Tibial nerve (tissue), 4 donors: ENCODE results near the gene LPIN2. TPM values are rescaled to one million over a fixed set of nuclear protein-coding genes. Genes with fewer than 3 reads are reported as not detected.
A peak's percentile ranks its signal among the peaks of the same experiment; 100 is the strongest.

ENCODE experiments used
- DNase-seq, 2 donors: peaks; one replicate each; pipeline ENCODE4 v3.0.0-alpha.2; 2019; ENCODE audit warnings: low spot score in 2 of 2
- H3K27ac ChIP-seq, 4 donors: fragments of 200-600 bp; sonication (generic) in 3 of 4; one replicate each; pipeline ENCODE4 v1.5.1; 2017 to 2019; ENCODE audit warnings: mild to moderate bottlenecking in 1 of 4
- H3K27me3 ChIP-seq, 2 donors: fragments of 200-600 bp; sonication (generic) in 1 of 2; one replicate each; pipeline versions ENCODE4 v1.5.1 to v1.6.0; 2017 to 2019
- H3K36me3 ChIP-seq, 3 donors: fragments of 200-600 bp; sonication (generic); one replicate each; pipeline ENCODE4 v1.5.1; 2018 to 2019
- H3K4me1 ChIP-seq, 4 donors: fragments of 200-600 bp; sonication (generic) in 3 of 4; one replicate each; pipeline ENCODE4 v1.5.1; 2017 to 2019
- H3K4me3 ChIP-seq, 4 donors: fragments of 200-600 bp; sonication (generic) in 3 of 4; one replicate each; pipeline ENCODE4 v1.5.1; 2017 to 2019; ENCODE audit warnings: mild to moderate bottlenecking in 1 of 4, moderate library complexity in 1 of 4
- H3K9me3 ChIP-seq, 4 donors: fragments of 200-600 bp; sonication (generic) in 3 of 4; one replicate each; pipeline ENCODE4 v1.5.1; 2017 to 2019
- EP300 ChIP-seq, 2 donors: sonication (generic); formaldehyde crosslinking; IDR thresholded peaks; one replicate each; pipeline ENCODE4 v1.6.1; 2017; ENCODE audit warnings: antibody characterized with exemption in 2 of 2, mild to moderate bottlenecking in 1 of 2
- POLR2A ChIP-seq, 2 donors: fragments of 450-650 bp; IDR thresholded peaks; one replicate each; pipeline ENCODE4 v1.6.1; 2017; ENCODE audit warnings: antibody characterized with exemption in 2 of 2, mild to moderate bottlenecking in 2 of 2, moderate library complexity in 2 of 2
- WGBS, 2 donors: methylation state at CpG; one replicate each; pipeline ENCODE4 v1.1.5; 2018; 5-methylcytosine and 5-hydroxymethylcytosine counted together
- total RNA-seq, 4 donors: library from RNA; depleted of rRNA; stranded (reverse); fragments of >200 nt; gene quantifications; one replicate each; pipeline ENCODE4 v1.1.0, GENCODE V29; 2016
- TF ChIP-seq, protein P1 (sequence below), 5 experiments: fragments of 200-600 bp in 3 of 5; fragments of 450-650 bp in 2 of 5; sonication (generic) in 3 of 5; IDR thresholded peaks; one replicate each; pipeline ENCODE4 v1.5.1; 2016 to 2019; ENCODE audit warnings: antibody characterized with exemption in 5 of 5, mild to moderate bottlenecking in 3 of 5, moderate library complexity in 2 of 5

Gene LPIN2
- total RNA-seq, 4 donors from 2014 or later, result 22.7 to 29.3 (median 25.8) TPM

GRCh38 chr18:3014503-3015203, 1.7 kb upstream of the LPIN2 start:
- Histone ChIP-seq H3K4me3 (no peak overlapping the region), H3K4me1 (peaks cover 0 to 60% (median 32%) of the 10 kb centered on the region in 4 donors), H3K27me3 (no peaks in the 10 kb centered on the region), H3K27ac (peak overlapping the region; percentile 58 to 97 (median 82)), H3K36me3 (peaks cover 0 to 4% (median 0%) of the 10 kb centered on the region in 3 donors), H3K9me3 (no peaks in the 10 kb centered on the region)
- 37 to 38% methylated on average over 7 of the region's 7 CpGs for WGBS, 2 donors
- DNase-seq, result no peak
- TF ChIP-seq POLR2A (IDR thresholded peaks at IDR 0.05) (no peak), EP300 (IDR thresholded peaks at IDR 0.05) (no peak)
- TF ChIP-seq, protein P1, sequence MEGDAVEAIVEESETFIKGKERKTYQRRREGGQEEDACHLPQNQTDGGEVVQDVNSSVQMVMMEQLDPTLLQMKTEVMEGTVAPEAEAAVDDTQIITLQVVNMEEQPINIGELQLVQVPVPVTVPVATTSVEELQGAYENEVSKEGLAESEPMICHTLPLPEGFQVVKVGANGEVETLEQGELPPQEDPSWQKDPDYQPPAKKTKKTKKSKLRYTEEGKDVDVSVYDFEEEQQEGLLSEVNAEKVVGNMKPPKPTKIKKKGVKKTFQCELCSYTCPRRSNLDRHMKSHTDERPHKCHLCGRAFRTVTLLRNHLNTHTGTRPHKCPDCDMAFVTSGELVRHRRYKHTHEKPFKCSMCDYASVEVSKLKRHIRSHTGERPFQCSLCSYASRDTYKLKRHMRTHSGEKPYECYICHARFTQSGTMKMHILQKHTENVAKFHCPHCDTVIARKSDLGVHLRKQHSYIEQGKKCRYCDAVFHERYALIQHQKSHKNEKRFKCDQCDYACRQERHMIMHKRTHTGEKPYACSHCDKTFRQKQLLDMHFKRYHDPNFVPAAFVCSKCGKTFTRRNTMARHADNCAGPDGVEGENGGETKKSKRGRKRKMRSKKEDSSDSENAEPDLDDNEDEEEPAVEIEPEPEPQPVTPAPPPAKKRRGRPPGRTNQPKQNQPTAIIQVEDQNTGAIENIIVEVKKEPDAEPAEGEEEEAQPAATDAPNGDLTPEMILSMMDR (IDR thresholded peaks at IDR 0.05), result no peak

DNA sequence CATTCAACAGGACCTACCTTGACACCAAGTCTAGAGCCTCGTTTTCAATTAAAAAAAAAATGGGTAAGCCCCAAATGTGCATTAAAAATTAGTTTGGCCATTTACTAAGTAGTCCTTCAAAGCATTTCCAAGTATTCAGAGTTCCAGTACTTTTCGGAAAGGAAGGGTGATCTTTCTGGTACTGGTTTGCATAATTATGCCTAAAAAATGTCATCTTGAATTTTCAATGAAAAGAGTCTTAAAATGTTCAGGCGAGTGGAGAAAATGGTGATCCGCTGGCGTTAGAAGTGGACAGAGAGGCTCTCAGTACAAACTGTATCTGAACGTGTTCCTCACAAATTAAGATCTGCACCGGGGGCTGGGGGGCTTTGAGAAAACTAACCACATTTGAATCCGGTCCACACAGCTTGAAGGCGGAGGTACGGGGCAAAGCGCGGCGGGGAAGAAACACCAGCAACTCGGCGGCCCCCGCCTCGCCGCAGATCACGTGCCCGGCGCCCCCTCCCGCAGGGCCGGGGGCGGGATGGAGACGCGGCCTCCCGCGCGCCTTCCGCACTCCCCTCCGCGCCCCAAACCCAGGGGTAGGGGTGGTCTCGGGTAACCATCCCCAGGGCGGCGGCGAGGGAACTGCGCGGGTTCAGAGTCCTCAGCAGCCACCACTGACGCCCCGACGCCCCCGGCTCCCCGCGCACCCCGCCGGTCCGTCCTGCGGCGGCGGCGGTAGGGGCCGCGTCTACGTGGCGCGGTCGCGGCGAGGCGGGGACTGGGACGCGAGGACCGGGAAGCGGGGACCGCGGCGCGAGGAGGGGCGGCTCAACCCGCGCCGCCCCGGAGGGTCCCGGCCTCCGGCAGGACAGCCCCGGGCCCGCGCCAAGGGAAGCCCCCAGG, 564 bp downstream of the LPIN2 start:
- DNase-seq, result peak; percentile 29
- peaks cover 0 to 16% (median 0%) of the 10 kb centered on the region in 3 donors for H3K36me3 ChIP-seq
- H3K27ac ChIP-seq, result peak overlapping the region; percentile 95 to 99 (median 98)
- peaks cover 0 to 67% (median 32%) of the 10 kb centered on the region in 4 donors for H3K4me1 ChIP-seq
- no peaks in the 10 kb centered on the region for H3K9me3 ChIP-seq
- H3K4me3 ChIP-seq, result peak overlapping the region; percentile 85 to 100 (median 93)
- TF ChIP-seq POLR2A (IDR thresholded peaks at IDR 0.05), result no peak
- TF ChIP-seq, protein P1 (IDR thresholded peaks at IDR 0.05), result peak in 2 of 5 experiments; percentile 15 to 17
- peak in 1 of 2 donors; percentile 53 for TF ChIP-seq EP300 (IDR thresholded peaks at IDR 0.05)
- H3K27me3 ChIP-seq, result no peaks in the 10 kb centered on the region
- 1% methylated on average over 17 to 23 of the region's 78 CpGs for WGBS, 2 donors

- H3K9me3 ChIP-seq, result no peaks in the 10 kb centered on the region
- no peak for DNase-seq
- peaks cover 0 to 49% (median 26%) of the 10 kb centered on the region in 4 donors for H3K4me1 ChIP-seq
- H3K4me3 ChIP-seq, result no peak overlapping the region
- no peak overlapping the region for H3K27ac ChIP-seq
- TF ChIP-seq POLR2A (IDR thresholded peaks at IDR 0.05), result no peak
- no peak for TF ChIP-seq EP300 (IDR thresholded peaks at IDR 0.05)
- TF ChIP-seq, protein P1 (IDR thresholded peaks at IDR 0.05), result no peak
- 82 to 85% methylated on average over 4 of the region's 4 CpGs for WGBS, 2 donors
- H3K36me3 ChIP-seq, result peaks cover 0 to 26% (median 0%) of the 10 kb centered on the region in 3 donors
- H3K27me3 ChIP-seq, result no peaks in the 10 kb centered on the region
These were observed 2.9 kb downstream of the LPIN2 start for GRCh38 chr18:3010086-3010485.

GRCh38 chr18:3008541-3008940, 4.4 kb downstream of the LPIN2 start:
- no peak overlapping the region for H3K27ac ChIP-seq
- H3K27me3 ChIP-seq, result no peaks in the 10 kb centered on the region
- H3K4me1 ChIP-seq, result peaks cover 0 to 34% (median 12%) of the 10 kb centered on the region in 4 donors
- no peak overlapping the region for H3K4me3 ChIP-seq
- H3K36me3 ChIP-seq, result peaks cover 0 to 39% (median 0%) of the 10 kb centered on the region in 3 donors
- TF ChIP-seq EP300 (IDR thresholded peaks at IDR 0.05) (no peak), POLR2A (IDR thresholded peaks at IDR 0.05) (no peak)
- TF ChIP-seq, protein P1 (IDR thresholded peaks at IDR 0.05), result no peak
- H3K9me3 ChIP-seq, result no peaks in the 10 kb centered on the region
- WGBS, 2 donors, result 81 to 87% methylated on average over 4 of the region's 4 CpGs
- no peak for DNase-seq
